A172 (cell line): ENCODE measurements around the gene FRMD5. TPM values are rescaled to one million over a fixed set of nuclear protein-coding genes. Genes with fewer than 3 reads are reported as not detected.
A peak's percentile ranks its signal among the peaks of the same experiment; 100 is the strongest.
"Not testable (repeated sequence)": the region's sequence is repeated elsewhere in the genome, so short reads cannot be mapped to it uniquely, and the experiment has no call there.

Source experiments
- DNase-seq: peaks from one replicate; pipeline ENCODE4 v3.0.0-alpha.2; 2015; ENCODE audit warnings: low spot score
- total RNA-seq: library from RNA; depleted of rRNA; stranded (reverse); fragments of >200 nt; shearing (Covaris generic); gene quantifications from 2 replicates; pipeline ENCODE4 v1.2.3, GENCODE V29; 2014; rRNA removed

FRMD5 gene
- total RNA-seq, 1 experiment from 2014 or later = 13.2 TPM

GRCh38 chr15:43852607-43853006 lies 342.5 kb downstream of the FRMD5 start:
- no peak for DNase-seq

GRCh38 chr15:43851251-43851650 lies 343.8 kb downstream of the FRMD5 start:
- DNase-seq = no peak

DNA sequence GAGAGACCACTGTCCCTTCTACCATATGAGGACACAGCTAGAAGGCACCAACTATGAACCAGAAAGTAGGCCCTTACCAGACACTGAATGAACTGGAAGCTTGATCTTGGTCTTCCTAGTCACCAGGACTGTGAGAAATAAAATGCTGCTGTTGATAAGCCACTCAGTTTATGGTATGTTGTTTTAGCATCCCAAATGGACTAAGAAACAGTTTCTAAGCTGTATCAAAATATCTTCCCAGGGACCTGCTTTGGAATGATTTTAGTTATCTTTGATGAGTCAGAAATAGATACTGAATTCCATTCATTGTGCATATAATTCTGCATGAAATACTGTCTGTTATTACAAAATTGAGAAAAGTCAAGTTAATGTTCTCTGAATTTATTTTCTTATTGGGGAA lies 349.6 kb downstream of the FRMD5 start:
- no peak for DNase-seq

DNA sequence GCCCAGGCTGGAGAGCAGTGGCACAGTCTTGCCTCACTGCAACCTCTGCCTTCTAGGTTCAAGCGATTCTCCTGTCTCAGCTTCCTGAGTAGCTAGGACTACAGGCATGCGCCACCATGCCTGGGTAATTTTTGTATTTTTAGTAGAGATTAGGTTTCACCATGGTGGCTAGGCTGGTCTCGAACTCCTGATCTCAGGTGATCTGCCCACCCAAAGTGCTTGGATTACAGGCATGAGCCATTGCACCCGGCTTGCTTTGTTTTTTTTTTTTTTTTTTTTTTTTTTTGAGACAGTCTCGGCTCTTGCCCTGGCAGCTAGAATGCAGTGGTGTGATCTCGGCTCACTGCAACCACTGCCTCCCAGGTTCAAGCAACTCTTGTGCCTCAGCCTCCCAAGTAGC lies 362.6 kb downstream of the FRMD5 start:
- not testable (repeated sequence) for DNase-seq

GRCh38 chr15:43831519-43832052 lies 363.5 kb downstream of the FRMD5 start:
- DNase-seq = not testable (repeated sequence)

DNA sequence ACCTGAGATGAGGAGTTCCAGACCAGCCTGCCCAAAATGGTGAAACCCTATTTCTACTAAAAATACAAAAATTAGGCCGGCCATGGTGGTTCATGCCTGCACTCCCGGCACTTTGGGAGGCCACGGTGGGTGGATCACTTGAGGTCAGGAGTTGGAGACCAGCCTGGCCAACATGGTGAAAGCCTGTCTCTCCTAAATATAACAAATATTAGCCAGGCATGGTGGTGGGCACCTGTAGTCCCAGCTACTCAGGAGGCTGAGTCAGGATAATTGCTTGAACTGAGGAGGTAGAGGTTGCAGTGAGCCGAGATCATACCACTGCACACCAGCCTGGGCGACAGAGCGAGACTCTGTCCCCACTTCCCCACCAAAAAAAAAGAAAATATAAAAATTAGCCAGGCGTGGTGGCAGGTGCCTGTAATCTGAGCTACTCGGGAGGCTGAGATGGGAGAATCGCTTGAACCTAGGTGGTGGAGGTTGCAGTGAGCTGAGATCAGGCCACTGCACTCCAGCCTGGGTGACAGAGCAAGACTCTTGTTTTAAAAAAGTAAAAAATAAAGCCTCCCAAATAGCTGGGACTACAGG lies 364.3 kb downstream of the FRMD5 start:
- DNase-seq = not testable (repeated sequence)

- not testable (repeated sequence) for DNase-seq
Observed at GRCh38 chr15:43829951-43830540, 365.0 kb downstream of the FRMD5 start.

DNA sequence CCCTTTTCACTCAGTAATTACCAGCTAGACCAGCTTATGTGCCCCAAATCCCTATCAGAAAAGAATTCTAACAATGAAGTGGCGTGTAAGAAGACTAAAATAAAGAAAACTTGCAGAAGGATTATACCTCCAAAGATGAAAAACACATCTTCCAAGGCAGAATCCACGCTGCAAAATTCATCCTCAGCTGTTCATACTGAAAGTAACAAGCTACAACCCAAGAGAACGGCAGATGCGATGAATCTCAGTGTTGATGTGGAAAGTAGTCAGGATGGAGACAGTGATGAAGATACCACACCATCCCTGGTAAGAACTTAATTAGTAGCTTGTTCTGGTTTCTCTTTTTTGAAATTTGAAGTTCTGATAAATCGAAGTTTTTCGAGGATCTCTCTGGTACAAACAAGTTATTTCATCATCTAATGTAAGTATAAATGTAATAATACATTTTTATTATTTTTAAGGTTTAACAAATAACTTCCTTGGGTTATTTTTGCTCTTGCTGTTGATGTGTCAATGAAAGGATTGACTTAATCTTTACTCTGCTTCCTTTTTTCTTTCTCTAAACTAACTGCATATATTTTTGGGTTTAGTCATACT lies 366.9 kb downstream of the FRMD5 start:
- no peak for DNase-seq

GRCh38 chr15:43826508-43827341 lies 368.3 kb downstream of the FRMD5 start, which contains the start of gene WDR76:
Gene WDR76 (plus strand): TSS chr15:43827002. CDS start chr15:43827033, 31 bp downstream.
- peak; percentile 70 for DNase-seq

- no peak for DNase-seq
Observed at GRCh38 chr15:43826029-43826507, 369.0 kb downstream of the FRMD5 start.

- not testable (repeated sequence) for DNase-seq
Observed at GRCh38 chr15:43825305-43825704, 369.8 kb downstream of the FRMD5 start.

DNA sequence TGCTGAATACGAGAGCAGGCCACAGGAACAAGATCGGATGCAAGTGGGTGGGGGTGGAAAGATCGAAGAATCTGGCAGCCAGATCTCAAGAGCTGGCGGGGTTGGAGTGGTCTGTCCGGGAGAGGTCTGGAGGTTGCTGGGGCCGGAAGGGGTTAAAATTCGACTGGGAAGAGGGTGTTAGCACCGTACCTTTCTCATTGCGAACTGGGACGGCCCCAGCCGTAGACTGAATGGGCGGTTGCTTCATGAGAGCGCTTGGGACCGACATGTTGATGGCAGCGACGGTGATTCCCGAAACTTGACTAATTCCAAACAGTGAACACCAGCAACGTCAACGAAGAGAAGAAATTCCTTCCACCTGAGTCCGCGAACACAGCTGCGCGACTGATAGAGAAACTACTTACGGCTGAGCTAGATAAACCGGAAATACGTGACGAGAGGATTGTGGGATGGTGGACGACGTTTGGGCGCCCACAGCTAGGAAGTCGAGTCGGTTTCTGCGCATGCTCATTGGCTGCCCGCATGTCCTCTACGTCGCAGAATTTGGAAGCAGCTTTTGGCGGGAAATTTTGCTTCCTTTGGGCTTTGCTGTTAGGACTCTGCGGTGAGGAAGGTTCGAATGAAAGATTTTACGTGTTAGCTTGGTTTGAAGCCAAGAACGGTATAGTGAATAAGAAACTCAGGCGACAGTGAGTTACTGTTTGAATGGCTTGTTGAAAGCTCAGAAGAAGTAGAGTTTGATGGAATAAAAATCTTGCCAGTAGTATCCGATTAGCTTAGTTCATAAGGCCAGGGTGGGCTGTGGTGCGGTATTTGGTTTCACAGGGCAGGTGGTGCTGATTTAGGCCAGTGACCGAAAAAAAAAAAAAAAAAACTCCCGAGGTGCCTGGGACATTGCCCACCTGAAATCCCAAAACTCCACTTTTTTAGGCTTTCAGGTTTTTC lies 370.5 kb downstream of the FRMD5 start, which contains the start of gene MFAP1:
MFAP1 (minus strand) TSS at position 389 of the 945 bp plus-strand sequence; CDS start at position 268, 121 bp downstream.
- DNase-seq = peak; percentile 97

- DNase-seq = no peak
Observed at GRCh38 chr15:43821505-43821904, 373.6 kb downstream of the FRMD5 start.

Other genes with a start within 250 kb of the FRMD5 start
- gene GOLM2, start 93.4 kb upstream of the FRMD5 start, total RNA-seq = 141 and 160 TPM in 2 replicates
- gene CTDSPL2, start 232.4 kb upstream of the FRMD5 start, total RNA-seq = 48.7 and 62.7 TPM in 2 replicates